ENCODE measurements around the gene TP53BP1. TPM values are rescaled to one million over a fixed set of nuclear protein-coding genes. Genes with fewer than 3 reads are reported as not detected.

The TP53BP1 gene
- total and polyA plus RNA-seq, 2 of the 13 experiments (the other 11 are each of a cell fraction or from before 2014, with no cell fraction given): 17.1 to 17.4 TPM

DNA sequence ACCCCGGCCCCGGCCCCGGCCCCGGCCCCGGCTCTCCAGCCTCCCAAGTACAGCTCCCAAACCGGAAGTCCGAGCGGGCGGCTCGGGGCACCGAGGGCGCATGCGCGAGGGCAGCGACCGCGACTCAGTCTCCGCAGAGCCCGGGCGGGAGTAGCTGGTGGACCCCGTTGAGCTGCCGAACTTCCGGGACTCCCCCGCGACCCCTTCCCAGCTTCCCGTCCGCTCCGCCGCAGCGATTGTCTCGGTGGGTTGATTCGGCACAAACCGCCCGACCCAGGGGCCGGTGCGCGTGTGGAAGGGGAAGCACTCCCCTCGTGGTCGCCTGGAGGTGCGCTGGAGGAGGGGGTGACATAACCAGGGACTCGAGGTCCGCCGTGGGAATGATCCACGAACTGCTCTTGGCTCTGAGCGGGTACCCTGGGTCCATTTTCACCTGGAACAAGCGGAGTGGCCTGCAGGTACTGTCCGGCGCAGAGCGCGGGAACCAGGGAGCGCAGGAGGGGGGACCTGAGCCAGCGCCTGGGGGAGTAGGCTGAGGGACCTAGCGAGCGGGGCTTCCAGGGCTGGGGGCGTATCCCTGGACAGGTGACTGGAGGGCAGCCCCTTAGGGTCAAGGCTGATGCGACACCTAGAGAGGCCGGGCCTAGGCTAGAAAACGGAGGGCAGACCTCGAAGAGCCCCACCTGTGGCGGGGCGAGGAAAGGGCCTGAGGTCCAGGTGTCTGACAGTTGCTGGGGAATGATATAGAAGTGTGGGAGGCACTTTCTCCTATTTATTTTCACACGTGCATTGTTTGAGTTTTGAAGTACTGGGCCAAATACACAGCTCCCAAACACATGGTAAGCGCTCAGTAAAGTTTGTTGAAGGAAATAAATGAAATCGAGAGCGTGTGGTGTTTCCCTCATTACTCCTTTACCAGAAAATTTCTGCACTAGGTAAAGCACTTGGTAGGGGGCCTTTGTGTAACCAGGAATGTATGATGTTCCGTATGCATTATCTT, 121.7 kb downstream of the TP53BP1 start, which contains the start of the genes TUBGCP4 and ZSCAN29 (continued):
- TF ChIP-seq, protein P1, sequence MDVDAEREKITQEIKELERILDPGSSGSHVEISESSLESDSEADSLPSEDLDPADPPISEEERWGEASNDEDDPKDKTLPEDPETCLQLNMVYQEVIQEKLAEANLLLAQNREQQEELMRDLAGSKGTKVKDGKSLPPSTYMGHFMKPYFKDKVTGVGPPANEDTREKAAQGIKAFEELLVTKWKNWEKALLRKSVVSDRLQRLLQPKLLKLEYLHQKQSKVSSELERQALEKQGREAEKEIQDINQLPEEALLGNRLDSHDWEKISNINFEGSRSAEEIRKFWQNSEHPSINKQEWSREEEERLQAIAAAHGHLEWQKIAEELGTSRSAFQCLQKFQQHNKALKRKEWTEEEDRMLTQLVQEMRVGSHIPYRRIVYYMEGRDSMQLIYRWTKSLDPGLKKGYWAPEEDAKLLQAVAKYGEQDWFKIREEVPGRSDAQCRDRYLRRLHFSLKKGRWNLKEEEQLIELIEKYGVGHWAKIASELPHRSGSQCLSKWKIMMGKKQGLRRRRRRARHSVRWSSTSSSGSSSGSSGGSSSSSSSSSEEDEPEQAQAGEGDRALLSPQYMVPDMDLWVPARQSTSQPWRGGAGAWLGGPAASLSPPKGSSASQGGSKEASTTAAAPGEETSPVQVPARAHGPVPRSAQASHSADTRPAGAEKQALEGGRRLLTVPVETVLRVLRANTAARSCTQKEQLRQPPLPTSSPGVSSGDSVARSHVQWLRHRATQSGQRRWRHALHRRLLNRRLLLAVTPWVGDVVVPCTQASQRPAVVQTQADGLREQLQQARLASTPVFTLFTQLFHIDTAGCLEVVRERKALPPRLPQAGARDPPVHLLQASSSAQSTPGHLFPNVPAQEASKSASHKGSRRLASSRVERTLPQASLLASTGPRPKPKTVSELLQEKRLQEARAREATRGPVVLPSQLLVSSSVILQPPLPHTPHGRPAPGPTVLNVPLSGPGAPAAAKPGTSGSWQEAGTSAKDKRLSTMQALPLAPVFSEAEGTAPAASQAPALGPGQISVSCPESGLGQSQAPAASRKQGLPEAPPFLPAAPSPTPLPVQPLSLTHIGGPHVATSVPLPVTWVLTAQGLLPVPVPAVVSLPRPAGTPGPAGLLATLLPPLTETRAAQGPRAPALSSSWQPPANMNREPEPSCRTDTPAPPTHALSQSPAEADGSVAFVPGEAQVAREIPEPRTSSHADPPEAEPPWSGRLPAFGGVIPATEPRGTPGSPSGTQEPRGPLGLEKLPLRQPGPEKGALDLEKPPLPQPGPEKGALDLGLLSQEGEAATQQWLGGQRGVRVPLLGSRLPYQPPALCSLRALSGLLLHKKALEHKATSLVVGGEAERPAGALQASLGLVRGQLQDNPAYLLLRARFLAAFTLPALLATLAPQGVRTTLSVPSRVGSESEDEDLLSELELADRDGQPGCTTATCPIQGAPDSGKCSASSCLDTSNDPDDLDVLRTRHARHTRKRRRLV (CRISPR knock-in tag; IDR thresholded peaks at IDR 0.05): peak; percentile 42; the same call in 1 of the 2 replicates
- TF ChIP-seq ZNF329 (CRISPR knock-in tag; IDR thresholded peaks at IDR 0.05; ENCODE audit: low read depth) (0 out of 2 replicates have a peak, but pooled peaks have one; percentile 48), SMAD1 (CRISPR knock-in tag; IDR thresholded peaks at IDR 0.05; ENCODE audit: borderline replicate concordance, low read depth) (peak; percentile 85), MXD4 (CRISPR knock-in tag; IDR thresholded peaks at IDR 0.05) (peak; percentile 76; the same call in 1 of the 2 replicates), ZNF383 (CRISPR knock-in tag; IDR thresholded peaks at IDR 0.05; ENCODE audit: borderline replicate concordance) (no peak), CREB1 (IDR thresholded peaks at IDR 0.05) (no peak), CREB1 (CRISPR knock-in tag; IDR thresholded peaks at IDR 0.05) (no peak), MED8 (CRISPR knock-in tag; IDR thresholded peaks at IDR 0.05; ENCODE audit: insufficient replicate concordance) (no peak), FLYWCH1 (CRISPR knock-in tag; IDR thresholded peaks at IDR 0.05) (0 out of 2 replicates have a peak, but pooled peaks have one; percentile 66), ZNF615 (CRISPR knock-in tag; IDR thresholded peaks at IDR 0.05; ENCODE audit: borderline replicate concordance) (no peak; the same call in 1 of the 2 replicates), ZSCAN20 (CRISPR knock-in tag; IDR thresholded peaks at IDR 0.05; ENCODE audit: borderline replicate concordance) (no peak), ISX (CRISPR knock-in tag; conservative IDR thresholded peaks at IDR 0.05) (no peak), SMARCC2 (IDR thresholded peaks at IDR 0.05) (no peak), KLF6 (CRISPR knock-in tag; IDR thresholded peaks at IDR 0.05) (0 out of 2 replicates have a peak, but pooled peaks have one; percentile 28)
- TF ChIP-seq, protein P2, sequence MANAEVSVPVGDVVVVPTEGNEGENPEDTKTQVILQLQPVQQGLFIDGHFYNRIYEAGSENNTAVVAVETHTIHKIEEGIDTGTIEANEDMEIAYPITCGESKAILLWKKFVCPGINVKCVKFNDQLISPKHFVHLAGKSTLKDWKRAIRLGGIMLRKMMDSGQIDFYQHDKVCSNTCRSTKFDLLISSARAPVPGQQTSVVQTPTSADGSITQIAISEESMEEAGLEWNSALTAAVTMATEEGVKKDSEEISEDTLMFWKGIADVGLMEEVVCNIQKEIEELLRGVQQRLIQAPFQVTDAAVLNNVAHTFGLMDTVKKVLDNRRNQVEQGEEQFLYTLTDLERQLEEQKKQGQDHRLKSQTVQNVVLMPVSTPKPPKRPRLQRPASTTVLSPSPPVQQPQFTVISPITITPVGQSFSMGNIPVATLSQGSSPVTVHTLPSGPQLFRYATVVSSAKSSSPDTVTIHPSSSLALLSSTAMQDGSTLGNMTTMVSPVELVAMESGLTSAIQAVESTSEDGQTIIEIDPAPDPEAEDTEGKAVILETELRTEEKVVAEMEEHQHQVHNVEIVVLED (CRISPR knock-in tag; IDR thresholded peaks at IDR 0.05; ENCODE audit: borderline replicate concordance): peak; percentile 48
- TF ChIP-seq, protein P3, sequence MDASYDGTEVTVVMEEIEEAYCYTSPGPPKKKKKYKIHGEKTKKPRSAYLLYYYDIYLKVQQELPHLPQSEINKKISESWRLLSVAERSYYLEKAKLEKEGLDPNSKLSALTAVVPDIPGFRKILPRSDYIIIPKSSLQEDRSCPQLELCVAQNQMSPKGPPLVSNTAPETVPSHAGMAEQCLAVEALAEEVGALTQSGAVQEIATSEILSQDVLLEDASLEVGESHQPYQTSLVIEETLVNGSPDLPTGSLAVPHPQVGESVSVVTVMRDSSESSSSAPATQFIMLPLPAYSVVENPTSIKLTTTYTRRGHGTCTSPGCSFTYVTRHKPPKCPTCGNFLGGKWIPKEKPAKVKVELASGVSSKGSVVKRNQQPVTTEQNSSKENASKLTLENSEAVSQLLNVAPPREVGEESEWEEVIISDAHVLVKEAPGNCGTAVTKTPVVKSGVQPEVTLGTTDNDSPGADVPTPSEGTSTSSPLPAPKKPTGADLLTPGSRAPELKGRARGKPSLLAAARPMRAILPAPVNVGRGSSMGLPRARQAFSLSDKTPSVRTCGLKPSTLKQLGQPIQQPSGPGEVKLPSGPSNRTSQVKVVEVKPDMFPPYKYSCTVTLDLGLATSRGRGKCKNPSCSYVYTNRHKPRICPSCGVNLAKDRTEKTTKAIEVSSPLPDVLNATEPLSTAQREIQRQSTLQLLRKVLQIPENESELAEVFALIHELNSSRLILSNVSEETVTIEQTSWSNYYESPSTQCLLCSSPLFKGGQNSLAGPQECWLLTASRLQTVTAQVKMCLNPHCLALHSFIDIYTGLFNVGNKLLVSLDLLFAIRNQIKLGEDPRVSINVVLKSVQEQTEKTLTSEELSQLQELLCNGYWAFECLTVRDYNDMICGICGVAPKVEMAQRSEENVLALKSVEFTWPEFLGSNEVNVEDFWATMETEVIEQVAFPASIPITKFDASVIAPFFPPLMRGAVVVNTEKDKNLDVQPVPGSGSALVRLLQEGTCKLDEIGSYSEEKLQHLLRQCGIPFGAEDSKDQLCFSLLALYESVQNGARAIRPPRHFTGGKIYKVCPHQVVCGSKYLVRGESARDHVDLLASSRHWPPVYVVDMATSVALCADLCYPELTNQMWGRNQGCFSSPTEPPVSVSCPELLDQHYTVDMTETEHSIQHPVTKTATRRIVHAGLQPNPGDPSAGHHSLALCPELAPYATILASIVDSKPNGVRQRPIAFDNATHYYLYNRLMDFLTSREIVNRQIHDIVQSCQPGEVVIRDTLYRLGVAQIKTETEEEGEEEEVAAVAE (CRISPR knock-in tag; IDR thresholded peaks at IDR 0.05; ENCODE audit: borderline replicate concordance): no peak
- TF ChIP-seq, protein P4, sequence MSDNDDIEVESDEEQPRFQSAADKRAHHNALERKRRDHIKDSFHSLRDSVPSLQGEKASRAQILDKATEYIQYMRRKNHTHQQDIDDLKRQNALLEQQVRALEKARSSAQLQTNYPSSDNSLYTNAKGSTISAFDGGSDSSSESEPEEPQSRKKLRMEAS (IDR thresholded peaks at IDR 0.05): peak; percentile 63; the same call in 1 of the 2 replicates

Data from HepG2 (cell line).